HG03108 (cell line): Measurements from ENCODE around the gene DCBLD2.

Source experiments
- ATAC-seq: cut with Tn5 transposase; IDR thresholded peaks from one replicate; pipeline ENCODE4 v1.9.1; 2021; ENCODE audit warnings: moderate library complexity; ENCODE audit not compliant: unreplicated experiment

The DCBLD2 gene

GRCh38 chr3:98772022-98772421 is 129.5 kb downstream of the DCBLD2 start:
- no peak for ATAC-seq

GRCh38 chr3:98770261-98771039 is 131.0 kb downstream of the DCBLD2 start:
- peak; percentile 73 for ATAC-seq

GRCh38 chr3:98769448-98769847 is 132.0 kb downstream of the DCBLD2 start:
- no peak for ATAC-seq

GRCh38 chr3:98768961-98769360 is 132.5 kb downstream of the DCBLD2 start:
- ATAC-seq, result no peak

- no peak for ATAC-seq
Measured at GRCh38 chr3:98766924-98767323, 134.6 kb downstream of the DCBLD2 start.

GRCh38 chr3:98765721-98766120 is 135.8 kb downstream of the DCBLD2 start:
- no peak for ATAC-seq

- ATAC-seq, result no peak
Measured at GRCh38 chr3:98764472-98764884, 137.0 kb downstream of the DCBLD2 start.

- ATAC-seq, result peak; percentile 10
Measured at GRCh38 chr3:98763819-98764418, 137.6 kb downstream of the DCBLD2 start.

GRCh38 chr3:98763076-98763475 is 138.4 kb downstream of the DCBLD2 start, which contains the start of gene ST3GAL6:
Gene ST3GAL6, plus strand, starts transcription at chr3:98763340. Its CDS starts 5,101 bp downstream, at chr3:98768441.
- peak; percentile 57 for ATAC-seq

- no peak for ATAC-seq
Measured at GRCh38 chr3:98761643-98762229, 139.8 kb downstream of the DCBLD2 start.

- ATAC-seq, result no peak
Measured at GRCh38 chr3:98759629-98760028, 141.9 kb downstream of the DCBLD2 start.

GRCh38 chr3:98755601-98756000 is 145.9 kb downstream of the DCBLD2 start:
- no peak for ATAC-seq

- no peak for ATAC-seq
Measured at GRCh38 chr3:98754483-98754882, 147.0 kb downstream of the DCBLD2 start.

GRCh38 chr3:98750276-98750919 is 151.1 kb downstream of the DCBLD2 start:
- ATAC-seq, result no peak

- ATAC-seq, result no peak
Measured at GRCh38 chr3:98746882-98747281, 154.6 kb downstream of the DCBLD2 start.

GRCh38 chr3:98746122-98746521 is 155.4 kb downstream of the DCBLD2 start:
- ATAC-seq, result no peak
